Hematopoietic multipotent progenitor cell treated with erythropoietin and hydrocortisone succinate and interleukin-3 and kit ligand, for 17 days (in vitro differentiated cells): ENCODE data around the gene PKDREJ.

ENCODE experiments used
- DNase-seq: peaks from one replicate; pipeline ENCODE4 v3.0.0-alpha.2; 2015; ENCODE audit warnings: low spot score

Gene PKDREJ

GRCh38 chr22:46290121-46290842, 27.1 kb upstream of the PKDREJ start:
- DNase-seq = no peak

GRCh38 chr22:46289244-46289891, 26.2 kb upstream of the PKDREJ start:
- no peak for DNase-seq

- no peak for DNase-seq
Measured at GRCh38 chr22:46288846-46289243, 25.7 kb upstream of the PKDREJ start.

DNA sequence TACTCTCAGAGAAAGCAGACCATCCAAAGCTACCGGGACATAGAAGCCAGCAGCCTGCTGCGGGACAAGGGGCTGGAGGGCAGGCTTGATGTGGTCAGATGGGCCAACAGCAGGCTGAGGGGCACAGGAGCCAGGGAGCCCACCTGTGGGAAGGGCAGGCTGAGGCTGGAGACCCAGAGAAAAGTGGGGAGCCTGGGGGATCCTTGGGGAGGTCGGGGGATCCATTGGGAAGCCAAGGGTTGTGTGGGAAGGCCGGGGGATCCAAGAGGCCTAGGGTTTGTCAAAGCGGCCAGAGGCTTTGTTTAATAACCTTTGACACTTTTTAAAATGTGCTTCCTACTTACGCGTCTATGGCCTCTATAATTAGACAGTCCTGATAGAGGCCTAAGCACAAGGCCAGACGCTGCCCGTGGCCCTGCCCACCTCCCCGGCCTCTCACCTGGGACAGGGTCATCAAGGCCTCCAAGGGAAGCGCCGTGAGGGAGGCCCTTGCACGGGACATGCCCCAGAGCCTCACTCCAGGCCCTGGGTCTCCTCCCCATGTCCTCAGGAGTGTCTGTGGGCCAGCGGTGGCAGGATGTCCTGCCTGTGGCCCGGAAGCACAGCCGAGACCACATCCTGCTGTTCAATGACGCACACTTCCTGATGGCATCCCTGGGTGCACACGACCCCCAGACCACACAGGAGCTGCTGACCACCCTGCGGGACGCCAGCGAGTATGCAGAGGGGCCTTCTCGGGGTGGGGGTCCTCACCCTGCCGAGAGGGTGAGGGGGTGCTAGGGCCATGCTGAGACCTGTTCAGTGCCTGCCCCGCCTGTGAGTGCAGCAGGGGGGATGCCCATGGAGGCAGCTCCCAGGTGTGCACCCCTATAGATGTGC, 25.0 kb upstream of the PKDREJ start:
- DNase-seq = no peak

DNA sequence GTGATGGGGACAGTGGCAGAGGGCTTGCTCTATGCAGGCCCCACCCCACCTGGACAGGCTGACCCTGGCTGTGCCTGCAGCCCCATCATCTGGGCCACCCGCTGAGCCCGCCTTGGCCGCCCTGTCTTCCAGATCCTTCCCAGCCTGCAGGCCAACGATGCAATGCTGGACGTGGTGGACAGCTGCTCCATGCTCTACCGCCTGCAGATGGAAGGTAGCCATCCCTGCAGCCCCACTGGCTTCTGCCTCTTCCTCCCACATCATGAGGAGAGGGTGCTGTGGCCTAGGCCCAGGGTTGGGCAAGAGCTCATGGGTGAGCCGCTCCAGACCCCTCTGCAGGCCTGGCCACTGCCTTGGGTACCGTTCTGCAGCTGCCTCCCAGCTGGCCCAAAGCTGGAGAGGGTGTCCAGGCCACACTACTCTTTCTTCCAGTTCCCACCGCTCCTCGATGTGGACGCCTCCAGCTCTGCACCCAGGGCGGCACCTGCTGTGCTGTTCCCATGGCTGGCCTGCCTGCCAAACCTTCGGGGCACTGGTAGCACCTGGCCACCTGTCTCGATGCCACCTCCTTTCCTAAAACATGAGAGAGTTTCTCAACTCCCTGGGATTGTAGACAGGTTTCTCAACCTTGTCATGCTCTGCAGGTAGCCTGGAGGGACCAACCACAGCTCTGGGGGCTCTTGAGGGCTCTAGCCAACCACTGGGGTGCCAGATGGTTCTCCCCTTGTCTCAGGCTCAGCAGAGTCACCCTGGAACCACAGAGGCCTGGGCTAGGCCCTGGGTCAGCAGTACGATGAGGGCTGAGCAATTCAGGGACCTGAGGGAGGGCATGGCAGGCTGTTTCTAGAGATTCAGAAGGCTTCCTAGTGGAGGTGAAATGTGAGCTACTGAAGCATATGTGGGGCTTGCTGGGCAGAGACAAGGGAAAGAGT, 24.1 kb upstream of the PKDREJ start:
- DNase-seq = no peak

DNA sequence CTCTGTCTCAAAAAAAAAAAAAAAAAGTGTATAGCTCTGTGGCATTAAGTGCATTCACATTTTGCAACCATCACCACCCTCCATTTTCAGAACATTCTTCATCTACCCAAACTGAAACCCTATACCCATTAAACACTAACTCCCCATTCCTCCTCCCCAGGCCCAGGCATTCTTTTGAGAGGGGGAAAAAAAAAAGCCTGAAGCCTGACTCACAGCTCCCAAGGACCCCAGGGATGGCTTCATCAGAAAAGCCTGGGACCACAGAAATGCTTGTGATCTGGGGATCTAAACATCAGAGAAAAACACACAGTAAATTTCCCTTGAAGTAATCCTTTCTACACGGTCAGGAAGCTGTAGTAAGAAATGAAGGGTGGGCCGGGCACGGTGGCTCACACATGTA, 22.9 kb upstream of the PKDREJ start:
- no peak for DNase-seq

GRCh38 chr22:46281866-46282678, 18.9 kb upstream of the PKDREJ start:
- no peak for DNase-seq

- no peak for DNase-seq
Measured at GRCh38 chr22:46280999-46281623, 18.0 kb upstream of the PKDREJ start.

DNA sequence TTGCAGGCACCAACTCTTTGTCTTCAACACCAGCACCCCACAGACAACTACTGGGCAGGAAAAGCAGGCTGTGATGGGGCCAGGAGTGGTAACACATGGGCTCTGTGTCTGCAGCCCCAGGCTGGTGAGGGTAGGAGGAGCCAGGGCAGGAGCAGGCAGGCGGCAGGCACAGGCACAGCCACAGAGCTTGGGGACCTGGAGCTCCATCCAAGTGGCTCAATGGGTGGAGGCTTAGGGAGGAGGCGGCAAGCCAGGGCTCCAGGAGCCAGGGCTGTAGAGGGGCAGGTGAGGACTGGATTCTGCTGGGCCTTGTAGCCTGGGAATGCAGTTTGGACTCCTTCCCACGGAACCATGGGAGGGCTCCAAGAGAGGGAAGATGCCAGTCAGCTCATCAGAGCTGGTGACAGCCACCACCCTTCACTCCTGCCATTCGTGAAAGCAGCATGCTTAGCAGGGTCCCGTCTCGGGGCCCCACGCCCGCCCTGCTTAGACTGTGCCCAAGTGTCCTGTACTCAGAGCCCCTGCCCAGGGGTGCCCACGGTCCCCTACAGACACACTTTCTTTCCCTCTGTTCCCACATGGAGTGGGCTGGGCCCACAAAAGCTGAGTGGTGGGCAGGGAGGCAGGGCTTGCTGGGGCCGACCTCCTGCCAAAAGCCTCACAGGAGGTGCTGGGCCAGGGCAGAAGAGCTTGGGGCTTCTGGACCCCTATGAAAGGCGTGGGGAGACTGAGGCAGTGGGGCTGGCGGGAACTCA, 17.1 kb upstream of the PKDREJ start:
- DNase-seq = no peak

- no peak for DNase-seq
Measured at GRCh38 chr22:46278656-46279645, 15.8 kb upstream of the PKDREJ start.

DNA sequence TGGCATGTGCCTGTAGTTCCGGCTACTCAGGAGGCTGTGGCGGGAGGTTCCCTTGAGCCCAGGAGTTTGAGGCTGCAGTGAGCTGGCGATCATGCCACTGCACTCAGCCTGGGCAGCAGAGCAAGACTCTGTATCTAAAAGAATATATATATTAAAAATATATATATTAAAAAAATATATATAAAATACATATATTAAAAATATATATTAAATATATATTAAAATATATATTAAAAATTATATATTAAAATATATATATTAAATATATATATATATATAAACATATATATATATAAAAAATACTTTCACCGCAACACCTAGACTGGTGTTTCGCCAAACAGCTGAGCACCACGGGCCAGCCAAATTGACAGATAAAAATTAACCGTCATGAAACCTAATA, 13.4 kb upstream of the PKDREJ start:
- DNase-seq = no peak

DNA sequence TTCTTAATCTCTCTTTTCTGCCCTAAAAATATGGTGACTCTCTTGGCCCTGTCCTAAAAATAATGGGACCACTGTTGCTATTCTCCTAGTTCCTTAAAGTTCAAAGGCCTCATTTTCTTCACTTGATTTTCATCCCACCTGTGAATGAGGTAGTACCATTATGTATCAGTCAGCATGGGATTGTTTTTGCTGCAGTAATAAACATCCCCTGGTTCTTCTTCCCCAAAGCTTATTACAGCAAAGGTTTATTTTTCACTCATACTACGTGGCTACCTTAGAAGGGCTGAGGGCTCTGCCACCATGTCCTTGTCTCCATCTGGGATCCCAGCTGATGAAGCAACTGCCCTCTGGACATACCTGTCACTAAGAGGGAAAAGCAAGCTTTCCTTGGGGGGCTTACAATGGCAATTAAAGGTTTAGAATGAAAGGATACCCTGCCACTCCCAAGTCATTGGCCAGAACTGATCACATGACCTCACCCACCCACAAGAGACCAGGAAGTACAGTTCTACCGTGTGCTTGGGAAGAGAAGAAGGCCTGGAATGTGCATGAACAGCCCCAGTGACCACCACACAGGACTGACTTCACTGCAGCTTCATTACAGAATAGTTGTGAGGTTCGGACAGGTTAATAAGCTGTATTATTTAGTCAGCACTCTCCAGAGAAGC, 12.4 kb upstream of the PKDREJ start:
- DNase-seq = no peak

DNA sequence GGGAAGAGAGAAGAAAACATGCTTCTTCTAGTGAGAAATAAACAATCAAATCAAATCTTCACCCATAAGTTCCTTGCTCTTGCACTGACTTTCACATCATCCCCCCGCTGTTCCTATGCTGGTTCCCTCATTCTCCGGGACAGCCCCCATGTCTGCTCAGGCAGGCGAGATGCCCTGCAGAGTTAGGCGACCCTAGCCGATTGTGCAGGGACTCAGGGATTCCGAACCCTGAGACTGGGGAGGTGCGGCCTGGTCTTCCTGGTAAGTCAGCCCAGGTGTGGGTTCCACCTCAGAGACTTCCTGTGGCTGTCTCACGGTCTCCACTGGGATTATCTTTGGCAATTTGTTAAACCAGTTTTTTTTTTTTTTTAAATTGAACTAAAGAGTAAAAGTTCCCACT, 11.2 kb upstream of the PKDREJ start:
- DNase-seq = no peak

DNA sequence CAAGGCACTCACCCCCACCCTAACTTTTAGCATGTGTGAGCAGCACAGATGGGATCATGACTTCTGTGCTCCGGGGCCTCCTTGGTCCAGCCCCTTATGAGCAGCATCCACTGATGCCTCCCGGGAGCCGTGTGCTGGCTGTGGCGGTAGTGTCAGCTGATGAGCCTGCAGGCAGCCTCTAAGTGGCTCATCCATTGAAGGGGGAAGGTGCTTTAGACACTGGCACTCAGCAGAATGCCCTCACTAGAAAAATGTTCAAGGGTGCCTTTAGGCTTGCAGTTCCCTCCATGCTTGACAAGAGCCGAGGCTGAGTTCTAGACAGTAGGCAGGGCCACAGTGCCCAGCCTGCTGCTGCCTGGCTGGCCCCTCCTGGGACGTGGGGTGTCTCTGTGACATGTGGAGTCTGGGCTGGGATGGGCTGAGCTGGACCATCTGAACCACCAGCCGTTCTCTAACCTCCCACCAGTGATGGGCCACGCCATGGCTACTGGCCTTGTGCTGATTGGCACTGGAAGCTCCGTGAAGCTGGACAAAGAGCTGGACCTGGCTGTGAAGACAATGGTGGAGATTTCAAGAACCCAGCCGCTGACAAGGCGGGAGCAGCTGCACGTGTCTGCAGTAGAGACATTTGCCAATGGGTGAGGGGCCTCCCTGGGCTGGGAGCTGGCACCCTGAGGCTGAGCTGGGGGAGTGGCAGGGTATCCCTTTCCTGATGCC, 10.4 kb upstream of the PKDREJ start:
- DNase-seq = no peak

GRCh38 chr22:46272762-46273431, 9.8 kb upstream of the PKDREJ start:
- DNase-seq = no peak

GRCh38 chr22:46272196-46272595, 9.1 kb upstream of the PKDREJ start:
- no peak for DNase-seq

DNA sequence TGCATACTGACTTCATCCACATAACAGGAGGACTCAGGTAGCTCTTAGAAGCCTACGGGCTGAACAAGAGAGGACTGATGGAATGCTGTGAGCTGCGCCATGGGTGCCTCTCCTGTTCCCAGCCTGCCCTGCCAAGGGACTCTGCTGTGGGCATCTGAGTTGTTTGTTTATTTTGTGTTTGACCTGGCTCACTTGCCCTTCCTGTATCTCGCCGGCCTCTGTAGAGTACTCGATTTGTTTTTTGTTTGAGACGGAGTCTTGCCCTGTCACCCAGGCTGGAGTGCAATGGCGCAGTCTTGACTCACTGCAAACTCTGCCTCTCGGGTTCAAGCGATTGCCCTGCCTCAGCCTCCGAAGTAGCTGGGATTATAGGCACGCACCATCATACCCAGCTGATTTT, 6.4 kb upstream of the PKDREJ start:
- no peak for DNase-seq
